Stimulated activated CD8-positive, alpha-beta memory T cell treated with anti-CD3 and anti-CD28 coated beads, Interleukin-4, amount 100 ng/mL, for 24 hours (primary cell): ENCODE measurements around the gene PHF2.

Experiments
- DNase-seq: peaks from one replicate; pipeline ENCODE4 v3.0.0-alpha.2; 2020; ENCODE audit warnings: low read depth

PHF2 gene

GRCh38 chr9:93630806-93631411 lies 54.5 kb downstream of the PHF2 start:
- no peak for DNase-seq

GRCh38 chr9:93633492-93634221 lies 57.3 kb downstream of the PHF2 start:
- no peak for DNase-seq

- no peak for DNase-seq
Measured at GRCh38 chr9:93634311-93635185, 58.2 kb downstream of the PHF2 start.

- DNase-seq = no peak
Measured at GRCh38 chr9:93635186-93636107, 59.1 kb downstream of the PHF2 start.

DNA sequence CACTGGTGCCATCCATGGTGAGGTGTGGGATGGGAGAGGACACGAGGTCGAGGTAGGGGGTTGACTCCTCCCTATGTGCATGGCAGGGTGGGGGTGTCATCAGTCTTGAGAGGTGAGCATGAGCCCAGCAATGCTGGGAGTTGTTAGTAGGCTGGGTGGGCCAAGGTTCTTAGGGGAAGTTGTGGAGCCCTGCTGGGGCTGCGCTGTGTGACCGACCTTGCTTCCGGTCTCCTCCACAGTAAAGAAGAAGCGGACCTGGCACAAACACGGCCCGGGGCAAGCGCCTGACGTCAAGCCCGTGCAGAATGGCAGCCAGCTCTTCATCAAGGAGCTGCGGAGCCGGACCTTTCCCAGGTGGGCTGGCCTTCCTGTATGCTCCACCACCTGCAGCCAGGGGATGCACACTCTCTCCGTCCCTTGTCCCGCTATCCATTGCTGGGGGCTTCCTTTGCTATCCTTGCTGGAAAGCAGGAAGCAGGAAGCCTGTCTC lies 59.8 kb downstream of the PHF2 start:
- DNase-seq = no peak

DNA sequence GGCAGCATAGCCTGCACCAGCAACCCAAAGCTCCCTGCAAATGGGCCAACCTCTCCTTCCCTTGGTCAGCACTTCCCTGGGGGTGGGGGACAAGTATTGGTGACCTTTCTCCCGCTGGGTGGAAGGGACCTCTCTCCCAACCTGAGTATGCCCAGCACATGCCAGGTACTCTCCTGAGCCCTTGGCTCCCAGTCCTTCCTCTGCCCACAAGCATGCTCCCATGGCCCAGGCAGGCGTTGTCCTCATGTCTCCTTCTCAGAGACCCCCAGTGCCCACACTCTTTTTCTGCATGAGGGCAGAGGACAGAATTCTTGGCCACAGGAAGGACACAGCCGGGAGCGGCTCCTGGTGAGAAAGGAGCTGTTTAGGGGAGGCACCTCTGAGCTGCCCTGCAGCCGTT lies 60.3 kb downstream of the PHF2 start:
- DNase-seq = no peak

DNA sequence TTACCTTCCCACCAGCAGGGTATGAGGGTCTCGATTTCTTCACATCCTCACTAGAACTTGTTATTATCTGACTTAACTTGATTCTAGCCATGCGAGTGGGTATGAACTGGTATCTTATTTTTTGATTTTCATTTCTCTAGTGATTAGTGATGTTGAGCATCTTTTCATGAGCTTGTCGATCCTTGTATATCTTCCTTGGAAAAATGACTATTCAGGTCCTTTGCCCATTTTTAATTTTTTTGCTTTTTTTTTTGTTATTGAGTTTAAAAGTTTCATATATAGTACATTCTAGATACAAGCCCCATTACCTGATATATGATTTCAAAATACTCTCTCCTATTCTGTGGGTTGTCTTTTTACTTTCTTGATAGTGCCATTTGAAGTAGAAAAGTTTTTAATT lies 61.5 kb downstream of the PHF2 start:
- no peak for DNase-seq

GRCh38 chr9:93640027-93640426 lies 63.6 kb downstream of the PHF2 start:
- DNase-seq = no peak

DNA sequence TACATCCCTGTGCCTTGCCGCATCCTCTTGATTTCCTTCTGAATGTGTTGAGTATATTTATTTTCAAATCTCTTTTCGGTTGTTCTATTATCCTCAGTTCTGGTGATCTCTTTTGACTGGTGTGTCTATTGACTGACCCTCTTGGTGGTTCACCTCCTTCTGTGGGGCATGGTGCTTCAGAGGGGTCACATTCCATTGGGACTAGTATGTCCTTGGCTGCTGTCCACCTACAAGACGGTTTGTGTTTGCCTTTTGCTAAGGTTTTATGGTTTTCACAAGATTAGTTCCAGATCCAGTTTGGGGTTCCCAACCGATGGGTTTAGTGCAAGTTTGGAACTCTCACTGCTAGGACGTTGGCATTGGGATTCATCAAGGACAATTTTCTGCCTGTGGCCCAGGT lies 66.6 kb downstream of the PHF2 start:
- DNase-seq = no peak

DNA sequence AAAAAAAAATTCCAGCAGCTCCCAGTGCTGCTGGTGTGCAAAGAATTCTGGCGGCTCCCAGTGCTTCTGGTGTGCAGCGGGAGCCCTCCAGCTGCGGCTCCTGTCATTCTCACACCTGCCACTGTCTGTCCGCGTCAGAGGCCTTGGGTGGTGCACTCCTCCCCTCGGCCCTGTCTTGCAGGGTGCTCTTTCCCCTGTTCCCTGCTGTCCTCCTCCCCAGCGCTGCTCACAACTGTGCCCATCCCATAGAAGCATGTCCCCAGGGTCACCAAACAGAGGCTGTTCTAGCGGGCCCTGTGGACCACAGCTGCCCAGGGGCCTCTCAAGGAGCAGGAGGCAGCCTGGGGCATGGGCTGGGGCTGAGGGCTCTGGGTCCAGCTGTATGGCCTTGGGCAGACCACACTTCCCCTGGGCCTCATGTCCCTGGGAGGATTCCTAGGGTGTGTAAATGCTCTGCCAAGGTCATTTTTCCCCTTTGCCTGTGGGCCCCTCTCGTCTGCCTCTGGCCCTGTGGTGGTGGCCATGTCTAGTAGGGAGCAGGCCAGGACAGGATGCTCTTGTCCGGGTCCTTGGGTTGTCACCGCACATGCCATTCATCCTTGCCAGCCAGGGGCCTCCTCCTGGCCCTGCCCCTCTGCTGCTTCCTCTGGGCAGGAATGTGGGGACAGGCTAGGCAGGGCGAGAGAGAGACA lies 68.2 kb downstream of the PHF2 start:
- DNase-seq = no peak

DNA sequence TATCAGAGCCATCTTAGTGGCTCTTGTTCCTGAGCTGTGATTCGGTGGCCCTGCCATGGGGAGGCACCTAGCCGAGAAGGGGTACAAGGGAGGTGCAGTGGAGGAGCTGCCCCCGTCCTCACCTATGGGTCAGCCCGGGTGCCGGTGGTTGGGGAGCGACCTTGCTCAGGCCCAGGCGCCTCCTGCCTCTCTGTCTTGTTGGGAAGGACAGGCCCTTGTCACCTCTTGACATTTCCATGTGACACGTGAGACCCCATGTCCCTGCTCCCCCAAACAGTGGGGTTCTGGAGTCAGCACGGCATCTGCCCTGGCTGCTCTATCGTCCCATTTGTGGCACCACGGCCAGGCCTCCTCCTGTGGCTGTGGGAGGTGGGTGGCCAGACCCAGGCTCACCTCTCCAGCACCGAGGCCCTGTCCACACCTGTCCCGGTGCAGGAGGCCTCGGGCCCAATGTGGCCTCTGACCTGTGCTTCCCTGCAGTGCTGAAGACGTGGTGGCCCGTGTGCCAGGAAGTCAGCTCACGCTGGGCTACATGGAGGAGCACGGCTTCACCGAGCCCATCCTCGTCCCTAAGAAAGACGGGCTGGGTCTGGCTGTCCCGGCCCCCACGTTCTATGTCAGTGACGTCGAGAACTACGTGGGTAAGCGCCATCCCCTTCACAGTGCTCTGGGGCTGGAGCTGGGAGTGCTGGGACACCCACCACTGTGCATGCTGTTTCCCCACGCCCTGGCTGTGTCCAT lies 68.9 kb downstream of the PHF2 start:
- no peak for DNase-seq

GRCh38 chr9:93645921-93646639 lies 69.7 kb downstream of the PHF2 start:
- DNase-seq = no peak

GRCh38 chr9:93646640-93647178 lies 70.3 kb downstream of the PHF2 start:
- DNase-seq = no peak

DNA sequence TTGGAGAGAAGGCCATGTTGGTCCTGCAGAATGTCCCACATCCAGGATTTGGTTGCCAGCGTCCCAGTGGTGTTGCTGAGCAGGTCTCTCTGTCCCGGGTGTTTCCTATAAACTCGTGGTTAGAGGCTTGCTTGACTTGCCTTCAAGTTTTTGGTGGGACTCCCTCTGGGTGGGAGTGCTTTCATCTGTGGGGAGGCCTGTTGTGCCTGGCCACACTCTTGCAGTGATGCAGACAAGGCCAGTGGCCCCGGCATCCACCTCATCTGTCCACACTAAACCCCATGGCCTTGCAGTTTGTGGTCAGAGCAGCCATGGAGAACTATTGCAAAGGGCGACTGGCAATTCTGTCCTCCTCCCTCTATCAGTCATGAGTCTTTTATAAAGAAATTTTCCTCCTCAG lies 71.8 kb downstream of the PHF2 start:
- DNase-seq = no peak

- DNase-seq = no peak
Measured at GRCh38 chr9:93648836-93649235, 72.5 kb downstream of the PHF2 start.

- no peak for DNase-seq
Measured at GRCh38 chr9:93649610-93650261, 73.4 kb downstream of the PHF2 start.

- no peak for DNase-seq
Measured at GRCh38 chr9:93650448-93650847, 74.1 kb downstream of the PHF2 start.

DNA sequence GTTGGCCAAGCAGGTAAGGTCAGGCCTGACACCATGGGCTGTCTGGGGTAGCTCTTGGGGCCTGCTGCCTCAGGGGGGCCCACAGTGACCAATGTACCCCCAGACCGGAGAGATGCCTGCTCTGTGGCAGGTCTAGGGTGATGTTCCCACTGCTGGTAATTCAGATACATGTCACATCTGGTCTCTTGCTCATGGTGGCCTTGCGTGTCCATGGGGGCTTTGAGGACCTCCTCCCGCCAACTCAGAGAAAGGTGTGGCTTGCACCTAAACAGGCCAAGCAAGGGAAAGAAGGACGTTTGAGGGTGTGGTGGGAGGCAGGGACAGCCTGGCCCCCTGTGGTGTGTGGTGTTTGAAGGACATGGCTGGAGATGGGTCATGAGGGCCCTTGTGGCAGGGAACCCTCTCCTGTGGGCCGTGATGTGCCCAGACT lies 75.2 kb downstream of the PHF2 start:
- DNase-seq = no peak
